Measurements from ENCODE around the gene NAP1L4. TPM values are rescaled to one million over a fixed set of nuclear protein-coding genes. Genes with fewer than 3 reads are reported as not detected.

NAP1L4 gene
- total and polyA plus RNA-seq, 2 of the 4 experiments (the other 2 are of a cell fraction): 71.5 to 80.7 TPM

DNA sequence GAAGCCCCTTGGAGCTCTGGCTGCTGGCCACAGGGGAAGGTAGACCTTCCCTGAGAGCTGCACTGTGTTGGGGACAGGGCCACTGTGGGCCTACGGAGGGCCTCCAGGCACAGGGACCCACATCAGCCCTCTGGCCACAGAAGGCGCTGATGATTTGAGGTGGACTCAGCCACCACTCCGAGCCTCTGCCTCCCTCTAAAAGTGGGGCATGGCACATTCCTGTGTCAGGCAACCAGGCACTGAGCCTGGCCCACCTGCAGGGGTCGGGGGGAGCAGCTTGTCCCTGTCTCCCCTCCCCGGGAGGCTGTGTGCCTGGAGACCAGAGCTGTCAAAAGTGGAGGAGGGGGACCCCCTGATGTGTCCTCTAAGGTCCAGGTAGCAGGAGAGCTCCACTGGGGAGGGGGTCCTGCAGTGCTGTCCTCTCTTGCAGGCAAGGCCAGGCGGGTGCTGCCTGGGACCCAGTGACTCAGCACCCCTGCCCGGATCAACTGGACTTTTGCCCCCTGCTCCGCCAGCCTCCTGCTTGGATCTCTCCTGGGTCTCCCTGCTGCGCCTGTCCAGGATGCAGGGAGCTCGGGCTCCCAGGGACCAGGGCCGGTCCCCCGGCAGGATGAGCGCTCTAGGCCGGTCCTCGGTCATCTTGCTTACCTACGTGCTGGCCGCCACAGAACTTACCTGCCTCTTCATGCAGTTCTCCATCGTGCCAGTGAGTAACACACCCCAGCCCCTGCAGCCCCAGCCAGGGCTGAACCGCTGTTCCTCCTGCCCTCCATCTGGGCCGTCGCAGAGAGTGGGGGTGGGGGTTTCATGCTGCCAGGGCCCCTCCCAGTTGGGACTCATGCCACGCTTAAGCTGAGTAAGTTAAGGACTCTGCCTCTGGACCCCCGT, 89.1 kb downstream of the NAP1L4 start:
- ATAC-seq (ENCODE audit: low read depth) (no peak), DNase-seq (no peak)
- H2AK5ac ChIP-seq (ENCODE audit: low read depth, low read length): peak overlapping the region; percentile 83
- H4K20me1 ChIP-seq (ENCODE audit: insufficient read depth, low read length): no peaks in the 10 kb centered on the region
- H4K8ac ChIP-seq (ENCODE audit: low read depth in 2 of 2, low read length in 2 of 2): peak overlapping the region; percentile 89 to 90; a peak in 3 of 4 replicates
- H2AFZ ChIP-seq (replicated peaks; ENCODE audit: low read length, poor library complexity): peak overlapping the region; percentile 67
- peak overlapping the region; percentile 85 for H4K5ac ChIP-seq (ENCODE audit: low read depth, low read length)
- peaks cover 26% of the 10 kb centered on the region for H3K4me1 ChIP-seq (ENCODE audit: control insufficient read depth, insufficient read depth, low read length)
- H3K9me1 ChIP-seq (ENCODE audit: insufficient read depth, low read length): peaks cover 19% of the 10 kb centered on the region
- H3K9ac ChIP-seq (ENCODE audit: low read depth, low read length): peak overlapping the region; percentile 78
- peak overlapping the region; percentile 25 for H4K91ac ChIP-seq (ENCODE audit: insufficient read depth, low read depth, low read length)
- peaks cover 2% of the 10 kb centered on the region; the same call in 1 of the 2 replicates for H3K36me3 ChIP-seq (ENCODE audit: control insufficient read depth, insufficient read depth, low read length)
- peak overlapping the region; percentile 60; the same call in 1 of the 2 replicates for H2BK120ac ChIP-seq (ENCODE audit: low read depth, low read length)
- H3K56ac ChIP-seq (ENCODE audit: extremely low read depth, insufficient read depth, low read length): no peak overlapping the region
- H3K14ac ChIP-seq (replicated peaks; ENCODE audit: low read depth, low read length): peak overlapping the region; percentile 58; the same call in 1 of the 2 replicates
- in situ Hi-C loops (cut with MboI; ENCODE audit: low sequenced_read_pairs) (no loop called here), dilution Hi-C loops (cut with HindIII; ENCODE audit: low sequenced_read_pairs, unreplicated experiment) (no loop called here), intact Hi-C loops (cut with micrococcal nuclease) (no loop called here)
- peak overlapping the region; percentile 76 for H3K4ac ChIP-seq (ENCODE audit: low read depth, low read length)
- H3K4me2 ChIP-seq (ENCODE audit: low read depth, low read length): peak overlapping the region; percentile 93
- H2BK15ac ChIP-seq (ENCODE audit: low read depth, low read length): 0 out of 3 replicates have a peak overlapping the region, but pooled peaks have one; percentile 10
- ChIA-PET POLR2A (ENCODE audit: unreplicated experiment) (no interaction called here), CTCF (no interaction called here)
- no peaks in the 10 kb centered on the region for H3K27me3 ChIP-seq (ENCODE audit: control insufficient read depth, insufficient read depth, low read length)
- peak overlapping the region; percentile 71 for H3K27ac ChIP-seq (ENCODE audit: insufficient read depth, low read length)
- BruUV-seq (replicated peaks): no TSS peak
- no peak overlapping the region for H2BK5ac ChIP-seq (ENCODE audit: low read depth, low read length, poor library complexity, severe bottlenecking)
- H3K9me3 ChIP-seq (ENCODE audit: control insufficient read depth, insufficient read depth, low read length): peaks cover 3% of the 10 kb centered on the region; the same call in 1 of the 2 replicates
- peak overlapping the region; percentile 84 for H3K4me3 ChIP-seq (ENCODE audit: insufficient read depth, low read depth, low read length)
- peaks cover 4 to 21% of the 10 kb centered on the region in 2 experiments; a peak in 2 of 4 replicates for H3K79me1 ChIP-seq (ENCODE audit: low read depth in 1 of 2, low read length in 2 of 2)
- H3K23ac ChIP-seq (ENCODE audit: low read depth, low read length): peak overlapping the region; percentile 82
- 95% methylated on average over 6 of the region's 23 CpGs; no CpG with 5 or more reads in 1 of the 2 experiments for WGBS, 2 experiments (ENCODE audit: extremely low coverage in 2 of 2, insufficient read length in 1 of 2)
- no peak overlapping the region; the same call in 1 of the 2 replicates for H3K18ac ChIP-seq (ENCODE audit: low read depth, low read length)
- H2AK9ac ChIP-seq (replicated peaks; ENCODE audit: low read depth, low read length, poor library complexity): peak overlapping the region; percentile 97
- H2BK20ac ChIP-seq (ENCODE audit: low read depth, low read length): no peak overlapping the region
- TF ChIP-seq, protein P1, sequence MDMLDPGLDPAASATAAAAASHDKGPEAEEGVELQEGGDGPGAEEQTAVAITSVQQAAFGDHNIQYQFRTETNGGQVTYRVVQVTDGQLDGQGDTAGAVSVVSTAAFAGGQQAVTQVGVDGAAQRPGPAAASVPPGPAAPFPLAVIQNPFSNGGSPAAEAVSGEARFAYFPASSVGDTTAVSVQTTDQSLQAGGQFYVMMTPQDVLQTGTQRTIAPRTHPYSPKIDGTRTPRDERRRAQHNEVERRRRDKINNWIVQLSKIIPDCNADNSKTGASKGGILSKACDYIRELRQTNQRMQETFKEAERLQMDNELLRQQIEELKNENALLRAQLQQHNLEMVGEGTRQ (IDR thresholded peaks at IDR 0.05; ENCODE audit: low read depth, low read length): no peak
- TF ChIP-seq RAD21 (IDR thresholded peaks at IDR 0.05; ENCODE audit: low read length) (no peak), MAFK (IDR thresholded peaks at IDR 0.05; ENCODE audit: low read depth, low read length) (no peak), SMC3 (IDR thresholded peaks at IDR 0.05; ENCODE audit: low read depth, low read length) (no peak), CHD1 (IDR thresholded peaks at IDR 0.05; ENCODE audit: low read depth, low read length) (no peak), RFX5 (IDR thresholded peaks at IDR 0.05; ENCODE audit: low read depth, low read length) (no peak), RCOR1 (IDR thresholded peaks at IDR 0.05; ENCODE audit: insufficient replicate concordance, low read length) (no peak), FOS (IDR thresholded peaks at IDR 0.05; ENCODE audit: low read depth, low read length) (no peak), MXI1 (IDR thresholded peaks at IDR 0.05; ENCODE audit: borderline replicate concordance, low read depth, low read length) (no peak), BHLHE40 (IDR thresholded peaks at IDR 0.05; ENCODE audit: low read depth, low read length) (no peak), NFE2L2 (IDR thresholded peaks at IDR 0.05; ENCODE audit: low read depth, low read length) (no peak), POLR2A (IDR thresholded peaks at IDR 0.05; ENCODE audit: low read depth, low read length) (no peak)
- TF ChIP-seq, protein P2, sequence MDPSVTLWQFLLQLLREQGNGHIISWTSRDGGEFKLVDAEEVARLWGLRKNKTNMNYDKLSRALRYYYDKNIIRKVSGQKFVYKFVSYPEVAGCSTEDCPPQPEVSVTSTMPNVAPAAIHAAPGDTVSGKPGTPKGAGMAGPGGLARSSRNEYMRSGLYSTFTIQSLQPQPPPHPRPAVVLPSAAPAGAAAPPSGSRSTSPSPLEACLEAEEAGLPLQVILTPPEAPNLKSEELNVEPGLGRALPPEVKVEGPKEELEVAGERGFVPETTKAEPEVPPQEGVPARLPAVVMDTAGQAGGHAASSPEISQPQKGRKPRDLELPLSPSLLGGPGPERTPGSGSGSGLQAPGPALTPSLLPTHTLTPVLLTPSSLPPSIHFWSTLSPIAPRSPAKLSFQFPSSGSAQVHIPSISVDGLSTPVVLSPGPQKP (IDR thresholded peaks at IDR 0.05; ENCODE audit: borderline replicate concordance, low read depth, low read length): no peak
- TF ChIP-seq, protein P3, sequence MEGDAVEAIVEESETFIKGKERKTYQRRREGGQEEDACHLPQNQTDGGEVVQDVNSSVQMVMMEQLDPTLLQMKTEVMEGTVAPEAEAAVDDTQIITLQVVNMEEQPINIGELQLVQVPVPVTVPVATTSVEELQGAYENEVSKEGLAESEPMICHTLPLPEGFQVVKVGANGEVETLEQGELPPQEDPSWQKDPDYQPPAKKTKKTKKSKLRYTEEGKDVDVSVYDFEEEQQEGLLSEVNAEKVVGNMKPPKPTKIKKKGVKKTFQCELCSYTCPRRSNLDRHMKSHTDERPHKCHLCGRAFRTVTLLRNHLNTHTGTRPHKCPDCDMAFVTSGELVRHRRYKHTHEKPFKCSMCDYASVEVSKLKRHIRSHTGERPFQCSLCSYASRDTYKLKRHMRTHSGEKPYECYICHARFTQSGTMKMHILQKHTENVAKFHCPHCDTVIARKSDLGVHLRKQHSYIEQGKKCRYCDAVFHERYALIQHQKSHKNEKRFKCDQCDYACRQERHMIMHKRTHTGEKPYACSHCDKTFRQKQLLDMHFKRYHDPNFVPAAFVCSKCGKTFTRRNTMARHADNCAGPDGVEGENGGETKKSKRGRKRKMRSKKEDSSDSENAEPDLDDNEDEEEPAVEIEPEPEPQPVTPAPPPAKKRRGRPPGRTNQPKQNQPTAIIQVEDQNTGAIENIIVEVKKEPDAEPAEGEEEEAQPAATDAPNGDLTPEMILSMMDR (conservative IDR thresholded peaks at IDR 0.05; ENCODE audit: low read depth, low read length): no peak

Data from IMR-90 (cell line).